Brain microvascular endothelial cell (primary cell): ENCODE data around the gene CASKIN2.
A peak's percentile ranks its signal among the peaks of the same experiment; 100 is the strongest.

Experiments
- DNase-seq: peaks from one replicate; pipeline ENCODE4 v3.0.0-alpha.2; 2020
- H3K27ac ChIP-seq: fragments of 250-450 bp; sonication (Bioruptor Pico); 2 replicates; pipeline ENCODE4 v1.5.1; 2020; ENCODE audit warnings: mild to moderate bottlenecking, moderate library complexity
- H3K27me3 ChIP-seq: fragments of 250-450 bp; sonication (Bioruptor Pico); replicated peaks from 2 replicates; pipeline ENCODE4 v1.5.1; 2020; ENCODE audit warnings: mild to moderate bottlenecking
- H3K36me3 ChIP-seq: fragments of 250-450 bp; sonication (Bioruptor Pico); replicated peaks from 2 replicates; pipeline ENCODE4 v1.5.1; 2020; ENCODE audit warnings: mild to moderate bottlenecking
- H3K4me3 ChIP-seq: 2 replicates; pipeline ENCODE4 v1.5.1; 2011; ENCODE audit warnings: low read depth, mild to moderate bottlenecking, control low read depth, low read length, moderate library complexity
- in situ Hi-C: cut with HindIII; loops from 2 replicates; pipeline ENCODE4 v1.10.0; 2017; ENCODE audit warnings: low sequenced_read_pairs, low pct_ligation_motif_present
- TF ChIP-seq, protein P1 (sequence below): IDR thresholded peaks from 2 replicates; pipeline ENCODE4 v1.5.1; 2011; ENCODE audit warnings: low read depth, mild to moderate bottlenecking, moderate library complexity, low read length, control low read depth, inconsistent platforms; ENCODE audit errors: missing control alignments

Gene CASKIN2

GRCh38 chr17:75489511-75489955 lies 25.8 kb downstream of the CASKIN2 start:
- Histone ChIP-seq H3K27ac (no peak overlapping the region), H3K4me3 (no peak overlapping the region), H3K27me3 (no peaks in the 10 kb centered on the region), H3K36me3 (peaks cover 6% of the 10 kb centered on the region)
- TF ChIP-seq, protein P1, sequence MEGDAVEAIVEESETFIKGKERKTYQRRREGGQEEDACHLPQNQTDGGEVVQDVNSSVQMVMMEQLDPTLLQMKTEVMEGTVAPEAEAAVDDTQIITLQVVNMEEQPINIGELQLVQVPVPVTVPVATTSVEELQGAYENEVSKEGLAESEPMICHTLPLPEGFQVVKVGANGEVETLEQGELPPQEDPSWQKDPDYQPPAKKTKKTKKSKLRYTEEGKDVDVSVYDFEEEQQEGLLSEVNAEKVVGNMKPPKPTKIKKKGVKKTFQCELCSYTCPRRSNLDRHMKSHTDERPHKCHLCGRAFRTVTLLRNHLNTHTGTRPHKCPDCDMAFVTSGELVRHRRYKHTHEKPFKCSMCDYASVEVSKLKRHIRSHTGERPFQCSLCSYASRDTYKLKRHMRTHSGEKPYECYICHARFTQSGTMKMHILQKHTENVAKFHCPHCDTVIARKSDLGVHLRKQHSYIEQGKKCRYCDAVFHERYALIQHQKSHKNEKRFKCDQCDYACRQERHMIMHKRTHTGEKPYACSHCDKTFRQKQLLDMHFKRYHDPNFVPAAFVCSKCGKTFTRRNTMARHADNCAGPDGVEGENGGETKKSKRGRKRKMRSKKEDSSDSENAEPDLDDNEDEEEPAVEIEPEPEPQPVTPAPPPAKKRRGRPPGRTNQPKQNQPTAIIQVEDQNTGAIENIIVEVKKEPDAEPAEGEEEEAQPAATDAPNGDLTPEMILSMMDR, result no peak
- in situ Hi-C loops, result no loop called here
- no peak for DNase-seq

GRCh38 chr17:75488693-75489510 lies 26.4 kb downstream of the CASKIN2 start:
- no peak for DNase-seq
- Histone ChIP-seq H3K27me3 (no peaks in the 10 kb centered on the region), H3K36me3 (peaks cover 6% of the 10 kb centered on the region), H3K4me3 (no peak overlapping the region), H3K27ac (no peak overlapping the region)
- in situ Hi-C loops, result no loop called here
- TF ChIP-seq, protein P1, result no peak

DNA sequence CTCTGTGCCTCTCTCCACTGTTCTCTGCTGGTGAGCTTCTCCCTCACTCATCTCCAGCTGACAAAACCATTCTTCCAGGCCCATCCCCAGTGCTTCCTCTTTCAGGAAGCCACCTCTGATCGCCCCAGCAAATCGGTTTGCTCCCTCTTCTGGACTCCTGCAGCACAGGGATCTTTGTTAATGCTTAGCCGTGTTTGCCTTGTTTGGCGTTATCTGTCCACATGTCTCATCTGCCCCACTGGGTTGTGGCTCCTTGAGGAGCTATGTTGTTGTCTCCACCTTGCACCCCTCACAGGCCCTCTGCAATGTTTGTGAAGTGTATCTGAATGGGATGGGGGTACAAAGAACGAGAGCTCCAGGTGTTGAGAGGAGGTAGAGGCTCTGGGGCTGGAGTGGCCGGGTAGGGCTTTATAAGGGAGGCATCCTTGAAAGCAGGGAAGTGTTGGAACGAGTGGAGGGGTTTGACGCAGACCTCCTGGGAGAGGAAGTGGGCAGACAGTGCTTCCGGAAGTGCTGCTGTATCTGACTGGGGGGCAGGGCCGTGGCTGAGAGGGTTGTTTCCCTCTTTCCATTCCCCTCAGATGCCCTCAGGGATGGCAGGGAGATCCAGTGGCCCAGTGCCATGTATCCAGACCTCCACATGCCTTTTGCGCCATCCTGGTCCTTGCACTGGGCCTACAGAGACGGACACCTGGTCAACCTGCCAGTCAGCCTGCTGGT lies 27.8 kb downstream of the CASKIN2 start:
- in situ Hi-C loops, result no loop called here
- Histone ChIP-seq H3K27ac (no peak overlapping the region), H3K4me3 (no peak overlapping the region), H3K36me3 (no peaks in the 10 kb centered on the region), H3K27me3 (no peaks in the 10 kb centered on the region)
- peak; percentile 12 for DNase-seq
- TF ChIP-seq, protein P1, result peak; percentile 40

- H3K27ac ChIP-seq, result no peak overlapping the region
- no peak overlapping the region for H3K4me3 ChIP-seq
These were observed 28.4 kb downstream of the CASKIN2 start for GRCh38 chr17:75486951-75487350.

DNA sequence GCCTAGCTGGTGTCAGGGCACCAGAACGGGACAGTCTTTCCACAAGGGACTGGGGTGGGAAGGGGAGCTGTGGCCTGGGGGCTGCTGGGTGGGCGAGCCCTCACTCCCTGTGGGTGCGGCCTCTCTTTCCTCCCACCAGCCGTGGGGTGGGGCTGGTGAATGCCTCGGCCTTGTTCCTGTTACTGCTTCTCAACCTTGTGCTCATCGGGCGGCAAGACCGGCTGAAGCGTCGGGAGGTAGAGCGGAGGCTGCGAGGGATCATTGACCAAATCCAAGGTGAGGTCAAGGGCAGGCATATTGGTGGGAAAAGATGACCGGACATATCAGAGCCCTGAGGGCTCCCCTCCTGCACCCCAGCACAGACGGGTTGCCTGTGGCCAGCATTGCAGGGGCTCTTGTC lies 29.2 kb downstream of the CASKIN2 start:
- no peak for DNase-seq
- no peaks in the 10 kb centered on the region for H3K36me3 ChIP-seq
- no peak overlapping the region for H3K4me3 ChIP-seq
- in situ Hi-C loops, result no loop called here
- no peaks in the 10 kb centered on the region for H3K27me3 ChIP-seq
- no peak overlapping the region for H3K27ac ChIP-seq
- TF ChIP-seq, protein P1, result no peak

More at GRCh38 chr17:75486951-75487350, 28.4 kb downstream of the CASKIN2 start:
- DNase-seq, result no peak
- TF ChIP-seq, protein P1, result peak; percentile 10
- Histone ChIP-seq H3K27me3 (no peaks in the 10 kb centered on the region), H3K36me3 (no peaks in the 10 kb centered on the region)
- in situ Hi-C loops, result no loop called here
